Suppressor macrophage treated with lipopolysaccharide for 4 hours (primary cell): ENCODE measurements around the gene POLN.
"Not testable (repeated sequence)": the region's sequence is repeated elsewhere in the genome, so short reads cannot be mapped to it uniquely, and the experiment has no call there.

Source experiments
- DNase-seq: peaks from one replicate; pipeline ENCODE4 v3.0.0-alpha.2; 2020

The POLN gene

GRCh38 chr4:2275044-2275397 lies 33.1 kb upstream of the POLN start:
- DNase-seq = not testable (repeated sequence)

GRCh38 chr4:2274320-2275043 lies 32.6 kb upstream of the POLN start:
- DNase-seq = no peak

GRCh38 chr4:2273657-2274319 lies 31.9 kb upstream of the POLN start:
- no peak for DNase-seq

GRCh38 chr4:2273221-2273620 lies 31.3 kb upstream of the POLN start:
- no peak for DNase-seq

- no peak for DNase-seq
Observed at GRCh38 chr4:2272828-2273120, 30.9 kb upstream of the POLN start.

- DNase-seq = no peak
Observed at GRCh38 chr4:2272026-2272827, 30.3 kb upstream of the POLN start.

- no peak for DNase-seq
Observed at GRCh38 chr4:2271279-2272025, 29.5 kb upstream of the POLN start.

GRCh38 chr4:2270341-2271165 lies 28.6 kb upstream of the POLN start:
- no peak for DNase-seq

- no peak for DNase-seq
Observed at GRCh38 chr4:2269618-2270163, 27.8 kb upstream of the POLN start.

- no peak for DNase-seq
Observed at GRCh38 chr4:2269206-2269531, 27.2 kb upstream of the POLN start.

GRCh38 chr4:2268357-2269205 lies 26.7 kb upstream of the POLN start:
- DNase-seq = no peak

- DNase-seq = no peak
Observed at GRCh38 chr4:2267841-2268240, 25.9 kb upstream of the POLN start.

GRCh38 chr4:2267320-2267811 lies 25.4 kb upstream of the POLN start:
- DNase-seq = no peak

GRCh38 chr4:2266821-2267220 lies 24.9 kb upstream of the POLN start:
- no peak for DNase-seq

- no peak for DNase-seq
Observed at GRCh38 chr4:2266181-2266580, 24.3 kb upstream of the POLN start.

GRCh38 chr4:2265113-2266110 lies 23.5 kb upstream of the POLN start:
- no peak for DNase-seq

GRCh38 chr4:2264481-2265041 lies 22.6 kb upstream of the POLN start:
- DNase-seq = no peak

GRCh38 chr4:2263926-2264321 lies 22.0 kb upstream of the POLN start:
- DNase-seq = no peak

GRCh38 chr4:2262944-2263250 lies 21.0 kb upstream of the POLN start:
- no peak for DNase-seq
